Measurements from ENCODE around the gene SETMAR.
"Not testable (repeated sequence)": the region's sequence is repeated elsewhere in the genome, so short reads cannot be mapped to it uniquely, and the experiment has no call there.

Gene SETMAR

GRCh38 chr3:4326868-4327267 is 23.7 kb downstream of the SETMAR start:
- no peak for TF ChIP-seq CTCF (conservative IDR thresholded peaks at IDR 0.05; ENCODE audit: low read length)
- DNase-seq (ENCODE audit: low read depth), result no peak
- no peak overlapping the region for H3K4me3 ChIP-seq (ENCODE audit: low read length)

GRCh38 chr3:4329806-4330205 is 26.6 kb downstream of the SETMAR start:
- not testable (repeated sequence) for DNase-seq (ENCODE audit: low read depth); H3K4me3 ChIP-seq (ENCODE audit: low read length)

GRCh38 chr3:4332111-4332510 is 28.9 kb downstream of the SETMAR start:
- DNase-seq (ENCODE audit: low read depth), result no peak
- no peak for TF ChIP-seq CTCF (conservative IDR thresholded peaks at IDR 0.05; ENCODE audit: low read length)

GRCh38 chr3:4332574-4332973 is 29.4 kb downstream of the SETMAR start:
- no peak overlapping the region for H3K4me3 ChIP-seq (ENCODE audit: low read length)
- DNase-seq (ENCODE audit: low read depth), result no peak
- no peak for TF ChIP-seq CTCF (conservative IDR thresholded peaks at IDR 0.05; ENCODE audit: low read length)

More at GRCh38 chr3:4332111-4332510, 28.9 kb downstream of the SETMAR start:
- no peak overlapping the region for H3K4me3 ChIP-seq (ENCODE audit: low read length)

GRCh38 chr3:4332991-4333390 is 29.8 kb downstream of the SETMAR start:
- DNase-seq (ENCODE audit: low read depth), result no peak
- H3K4me3 ChIP-seq (ENCODE audit: low read length), result no peak overlapping the region
- no peak for TF ChIP-seq CTCF (conservative IDR thresholded peaks at IDR 0.05; ENCODE audit: low read length)

GRCh38 chr3:4334548-4334947 is 31.4 kb downstream of the SETMAR start:
- TF ChIP-seq CTCF (conservative IDR thresholded peaks at IDR 0.05; ENCODE audit: low read length), result 0 out of 2 replicates have a peak, but pooled peaks have one; percentile 15
- no peak for DNase-seq (ENCODE audit: low read depth)
- H3K4me3 ChIP-seq (ENCODE audit: low read length), result no peak overlapping the region

- no peak for DNase-seq (ENCODE audit: low read depth)
- no peak for TF ChIP-seq CTCF (conservative IDR thresholded peaks at IDR 0.05; ENCODE audit: low read length)
- H3K4me3 ChIP-seq (ENCODE audit: low read length), result no peak overlapping the region
Measured at GRCh38 chr3:4335840-4336562, 32.8 kb downstream of the SETMAR start.

All from AG10803 (cell line).